G401.6 (cell line): ENCODE measurements around the gene KCNA2.

Experiments used
- FAIRE-seq: peaks from 2 replicates; lab custom pipeline; 2012; peaks lifted over from hg19 to GRCh38; lab: Jason Lieb, UNC

KCNA2 gene

DNA sequence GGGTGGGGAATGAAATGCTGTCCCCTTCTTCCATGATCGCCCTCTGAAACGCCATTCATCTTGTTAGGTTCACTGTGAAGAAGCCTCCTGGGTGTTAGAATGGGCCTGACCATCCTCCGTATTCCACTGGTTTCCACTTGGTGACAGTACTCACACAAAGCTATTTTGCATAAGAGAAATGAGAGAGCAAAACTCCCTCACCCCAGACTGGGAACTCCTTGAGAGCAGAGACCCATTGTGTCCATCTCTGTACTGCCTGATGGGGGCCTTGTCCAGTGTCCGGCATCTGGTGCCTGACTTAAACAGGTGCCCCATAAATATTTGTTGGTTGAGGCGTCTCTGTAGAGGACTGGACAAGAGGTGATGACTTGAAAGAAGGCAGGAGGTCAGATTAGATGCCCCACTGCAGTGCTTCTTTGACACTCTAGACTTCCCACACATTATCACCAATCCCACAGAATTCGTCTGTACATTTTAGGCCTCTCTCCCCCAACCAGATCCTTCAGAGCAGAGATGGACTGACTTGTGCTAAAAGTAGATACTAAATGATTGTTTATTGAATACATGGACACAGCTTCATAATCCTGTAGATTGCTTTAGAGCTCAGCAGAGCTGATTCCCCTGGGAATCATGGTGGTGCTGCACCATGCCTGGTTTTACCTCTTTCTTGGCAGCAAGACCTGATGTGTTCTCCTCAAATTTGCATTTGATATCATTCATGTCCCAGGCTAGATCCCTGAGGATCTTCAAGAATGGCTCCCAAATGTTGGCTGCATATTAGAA lies 22.4 kb upstream of the KCNA2 start:
- FAIRE-seq = no peak

- no peak for FAIRE-seq
Measured at GRCh38 chr1:110627764-110628163, 21.6 kb upstream of the KCNA2 start.

DNA sequence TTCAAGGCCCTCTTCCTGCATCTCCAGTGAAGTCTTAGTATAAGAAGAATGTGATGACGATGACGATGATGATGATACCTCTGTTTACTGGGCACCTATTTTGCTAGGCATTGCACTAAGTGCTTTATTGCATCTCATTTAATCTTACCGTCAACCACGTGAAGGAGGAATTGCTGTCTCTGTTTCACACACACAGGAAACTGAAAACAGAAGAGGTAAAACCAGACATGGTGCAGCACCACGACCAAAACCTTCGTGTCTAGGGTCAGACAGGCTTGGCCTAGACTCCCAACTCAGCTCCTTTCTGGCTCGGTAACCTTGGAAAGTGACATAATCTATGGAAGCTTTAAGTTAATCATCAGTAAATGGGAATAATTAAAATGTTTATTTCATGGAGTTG lies 20.7 kb upstream of the KCNA2 start:
- no peak for FAIRE-seq

GRCh38 chr1:110620686-110621085 lies 14.5 kb upstream of the KCNA2 start:
- FAIRE-seq = no peak

DNA sequence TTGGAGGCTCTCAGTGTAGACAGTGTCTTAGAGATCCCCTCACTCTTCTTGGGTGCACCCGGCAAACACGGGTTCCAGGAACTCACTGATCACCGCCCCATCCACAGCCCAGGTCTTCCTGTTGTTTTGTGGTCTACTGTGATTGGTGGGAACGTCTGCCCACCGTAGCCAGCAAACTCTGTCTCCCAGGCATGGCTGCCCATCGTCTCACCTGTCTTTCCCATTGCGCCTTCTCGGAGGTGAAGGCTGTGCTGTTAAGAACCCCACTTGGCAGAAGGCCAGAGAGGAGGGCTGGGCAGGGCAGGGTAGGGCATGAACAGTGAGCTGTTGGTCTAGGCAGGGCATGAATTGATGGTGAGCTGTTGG lies 14.1 kb upstream of the KCNA2 start:
- FAIRE-seq = no peak

DNA sequence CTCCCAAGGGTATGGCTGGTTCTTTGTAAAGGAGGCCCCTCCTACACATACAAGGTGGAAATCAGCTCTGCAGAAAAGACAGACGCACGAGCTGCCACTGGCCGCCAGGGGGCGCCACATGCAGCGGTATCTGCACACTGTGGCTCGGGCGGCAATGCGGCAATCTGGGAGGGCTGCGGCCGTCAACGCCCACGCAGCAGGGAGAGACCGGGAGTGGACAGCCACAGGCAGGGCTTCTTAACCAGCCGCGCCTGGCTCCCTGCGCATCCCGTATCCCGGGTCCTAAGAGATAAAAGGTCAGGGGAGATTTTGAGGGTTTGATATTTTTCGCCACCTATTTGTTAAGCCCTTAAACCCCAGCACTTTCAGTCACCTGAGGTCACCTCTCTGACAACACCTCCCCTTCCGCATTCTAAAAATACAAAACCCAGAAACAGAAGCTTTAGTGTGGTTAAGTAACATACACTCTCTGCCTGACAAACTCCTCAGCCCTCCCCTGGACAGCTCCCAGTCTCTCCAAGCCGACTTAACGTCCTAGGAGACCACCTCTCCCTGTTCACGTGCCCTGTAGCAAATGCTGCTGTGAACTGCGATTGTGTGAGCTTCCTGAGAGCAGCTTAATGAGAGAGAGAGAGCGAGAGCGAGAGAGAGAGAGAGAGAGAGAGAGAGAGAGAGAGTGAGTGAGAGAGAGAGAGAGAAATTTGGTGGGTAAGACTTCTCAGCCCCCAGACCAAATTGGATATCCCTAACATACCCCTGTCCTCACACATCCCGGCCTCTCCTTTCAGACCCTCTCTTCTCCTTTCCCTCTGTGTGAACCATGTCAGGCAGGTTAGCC lies 13.5 kb upstream of the KCNA2 start:
- FAIRE-seq = no peak

- no peak for FAIRE-seq
Measured at GRCh38 chr1:110618668-110619067, 12.5 kb upstream of the KCNA2 start.

DNA sequence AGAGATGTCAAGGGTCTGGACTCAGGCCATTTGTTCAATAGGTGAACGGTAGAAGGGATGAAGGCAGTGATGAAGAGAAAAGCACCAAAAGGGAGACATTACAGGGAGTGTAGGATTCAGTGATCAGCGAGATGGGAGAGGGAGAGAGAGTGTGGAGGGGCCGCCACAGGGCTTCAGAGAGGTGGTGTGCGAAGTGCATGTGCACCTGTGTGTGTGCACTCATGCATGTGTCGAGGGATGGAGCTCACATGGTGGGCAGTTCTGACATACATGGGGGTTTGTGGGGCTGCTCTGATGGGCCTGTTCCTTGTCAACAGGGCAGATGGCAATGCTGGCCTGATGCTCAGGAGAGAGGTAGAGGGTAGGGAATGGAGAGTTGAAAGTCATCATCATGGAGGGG lies 11.4 kb upstream of the KCNA2 start:
- FAIRE-seq = no peak

GRCh38 chr1:110617116-110617515 lies 11.0 kb upstream of the KCNA2 start:
- no peak for FAIRE-seq

- FAIRE-seq = no peak
Measured at GRCh38 chr1:110616587-110616986, 10.4 kb upstream of the KCNA2 start.

GRCh38 chr1:110615548-110616130 lies 9.5 kb upstream of the KCNA2 start:
- no peak for FAIRE-seq

GRCh38 chr1:110612060-110612745 lies 6.0 kb upstream of the KCNA2 start:
- FAIRE-seq = no peak

DNA sequence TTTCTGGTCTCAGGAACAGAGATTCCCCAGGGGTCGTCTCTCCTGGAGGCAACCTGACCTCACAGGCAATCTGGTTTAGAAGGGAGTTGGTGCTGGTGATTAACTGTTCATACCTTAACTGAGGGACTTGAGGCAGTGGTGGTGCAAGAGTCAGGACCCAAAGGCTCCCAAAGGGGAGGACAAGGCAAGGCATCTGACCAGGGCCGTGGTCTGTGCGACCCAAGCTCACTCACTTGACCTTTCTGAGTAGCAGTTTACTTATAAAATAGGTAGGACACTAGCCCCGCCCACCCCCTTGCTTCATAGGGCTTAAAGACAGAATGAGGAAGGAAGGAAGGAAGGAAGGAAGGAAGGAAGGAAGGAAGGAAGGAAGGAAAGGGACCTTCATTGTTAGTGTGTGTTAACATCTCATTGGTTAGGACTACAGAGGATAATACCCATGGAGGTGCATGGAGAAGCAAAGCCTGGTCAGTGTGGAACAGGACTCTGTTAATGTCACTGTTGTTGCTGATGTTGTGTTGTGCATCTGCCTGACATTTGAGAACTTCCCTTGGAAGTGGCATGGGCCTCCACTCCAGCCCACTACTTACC lies 4.6 kb upstream of the KCNA2 start:
- no peak for FAIRE-seq

DNA sequence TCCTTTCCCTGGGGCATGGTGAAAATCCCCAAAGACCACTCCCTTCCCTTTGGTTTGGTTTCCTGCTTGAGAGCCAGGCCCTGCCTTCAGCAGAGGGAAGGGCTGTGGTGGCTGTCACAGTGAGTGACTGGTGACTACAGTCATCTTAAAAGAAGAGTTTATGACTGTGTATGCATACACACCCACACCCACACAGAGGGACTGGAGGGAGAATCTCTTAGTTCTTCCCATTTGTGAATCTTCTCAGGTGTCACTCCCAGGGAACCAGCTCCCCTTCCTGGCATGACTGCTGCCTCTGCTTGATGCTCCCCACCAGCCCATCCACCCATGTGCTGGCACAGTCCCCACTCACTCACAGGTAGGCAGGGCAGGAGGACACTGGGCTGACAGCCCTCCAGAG lies 3.9 kb upstream of the KCNA2 start:
- no peak for FAIRE-seq

DNA sequence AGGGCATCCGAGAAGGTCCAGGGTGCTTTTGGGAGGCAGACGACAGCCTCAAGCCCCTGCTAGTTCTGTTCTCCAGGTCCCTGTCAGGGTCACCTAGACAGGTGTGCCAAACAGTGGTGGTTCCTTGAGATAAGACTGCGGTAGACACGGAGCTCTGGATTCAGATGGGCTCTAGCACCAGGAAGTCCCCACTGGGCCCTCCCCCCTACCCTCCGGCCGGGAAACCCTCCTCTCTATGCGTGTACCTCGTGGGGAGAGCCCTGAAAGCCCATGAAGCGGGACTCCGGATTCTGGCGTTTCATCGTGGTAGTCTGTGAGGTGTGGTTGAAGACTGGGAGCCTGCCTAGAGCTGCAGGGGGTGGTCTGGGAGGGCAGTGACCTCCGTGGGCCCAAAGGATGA lies 2.1 kb upstream of the KCNA2 start:
- no peak for FAIRE-seq

DNA sequence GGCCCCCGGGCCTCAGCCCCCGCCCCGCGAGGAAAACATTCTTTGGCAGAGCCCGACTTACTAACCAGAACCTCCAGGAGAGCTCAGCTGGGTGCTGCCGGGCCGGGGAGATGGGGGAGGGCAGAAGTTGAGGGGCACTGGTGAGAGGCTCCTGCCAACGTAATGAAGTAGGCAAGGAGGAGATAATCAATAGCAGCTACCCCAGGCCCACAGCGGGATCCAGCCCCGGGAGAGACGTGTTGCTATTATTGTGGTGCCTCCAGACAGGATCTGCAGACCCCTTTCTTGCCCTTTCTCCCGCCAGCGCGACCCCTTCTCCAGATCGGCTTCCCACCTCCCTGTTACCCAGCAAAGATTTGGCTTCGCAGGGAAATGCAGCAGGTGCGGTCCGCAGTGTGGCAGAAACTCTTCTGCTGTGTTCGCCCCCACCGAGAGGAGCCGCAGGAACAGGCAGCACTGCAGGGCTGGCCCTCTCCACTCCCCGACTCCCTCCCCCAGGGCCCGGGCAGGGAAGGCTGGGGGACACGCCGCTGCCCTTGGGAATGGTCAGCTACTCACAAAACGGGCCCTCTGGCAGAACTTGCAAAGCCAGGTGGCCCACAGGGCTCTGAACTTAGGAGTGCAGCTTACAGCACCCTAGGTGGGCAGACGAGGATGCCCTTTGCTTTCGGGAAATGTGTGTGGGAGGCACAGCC lies 1.5 kb upstream of the KCNA2 start:
- no peak for FAIRE-seq

DNA sequence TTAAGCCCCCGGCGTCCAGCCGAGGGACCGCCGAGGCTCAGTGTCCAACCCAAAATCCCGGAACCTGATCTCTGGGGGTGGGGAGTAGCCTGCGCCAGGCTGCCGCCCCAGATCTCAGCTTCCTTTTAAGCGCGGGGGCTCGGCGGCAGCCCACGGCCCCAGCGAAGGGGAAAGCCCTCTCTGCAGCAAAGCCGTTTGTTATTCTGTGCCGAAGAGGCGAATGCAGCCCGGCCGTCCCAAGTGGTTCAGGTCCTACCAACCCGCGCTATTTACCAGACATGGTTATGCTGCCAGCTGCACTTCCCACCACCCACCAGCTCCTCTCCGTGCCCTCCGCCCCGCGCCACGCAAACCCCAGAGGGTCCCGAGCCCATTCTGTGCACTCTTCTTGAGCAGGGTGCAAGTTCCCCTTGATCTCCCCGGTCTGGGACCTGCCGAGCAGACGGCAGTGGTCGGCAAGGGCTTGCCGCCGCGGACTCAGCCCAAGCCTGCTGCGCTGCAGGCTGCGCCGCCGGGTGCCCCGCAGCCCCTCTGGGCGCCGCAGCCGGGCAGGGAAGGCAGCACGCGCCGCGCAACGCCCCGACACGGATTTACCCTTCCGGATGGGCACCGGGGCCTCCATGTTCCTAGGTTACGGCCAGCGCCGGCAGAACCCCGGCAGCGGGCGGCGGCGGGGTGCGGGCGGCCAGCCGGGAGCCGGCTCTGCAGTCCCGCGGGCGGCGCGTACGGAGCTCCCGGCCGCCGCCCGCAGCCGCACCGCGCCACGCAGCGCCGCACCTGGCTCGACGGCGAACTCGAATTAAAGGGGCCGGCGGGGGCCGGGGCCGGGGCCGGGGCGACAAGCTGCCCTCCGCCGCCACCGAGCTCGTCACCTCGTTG lies 738 bp upstream of the KCNA2 start:
- no peak for FAIRE-seq

DNA sequence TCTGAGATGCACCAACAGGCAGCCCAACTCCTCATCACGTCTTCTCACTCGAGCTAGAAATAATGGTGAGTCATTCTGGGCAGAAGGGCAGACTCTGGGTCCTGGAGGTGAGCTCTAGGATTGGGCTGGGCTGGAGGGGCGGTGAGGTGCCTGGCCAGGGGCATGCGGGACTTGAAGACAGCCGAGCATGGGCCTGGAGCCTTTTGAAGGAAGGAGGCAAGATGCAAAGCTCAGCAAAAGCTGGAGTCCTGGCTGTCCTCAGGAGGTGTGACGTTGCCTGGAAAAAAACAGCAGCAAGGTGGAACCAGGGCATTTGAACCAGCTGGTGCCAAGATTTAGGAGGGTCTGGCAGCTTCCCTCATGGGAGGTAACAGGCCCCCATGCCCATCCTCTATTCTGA lies 712 bp downstream of the KCNA2 start:
- no peak for FAIRE-seq

- no peak for FAIRE-seq
Measured at GRCh38 chr1:110604586-110605148, 1.5 kb downstream of the KCNA2 start.

- FAIRE-seq = no peak
Measured at GRCh38 chr1:110603058-110603457, 3.1 kb downstream of the KCNA2 start.
